Measurements from ENCODE around the gene HRK.

The HRK gene

DNA sequence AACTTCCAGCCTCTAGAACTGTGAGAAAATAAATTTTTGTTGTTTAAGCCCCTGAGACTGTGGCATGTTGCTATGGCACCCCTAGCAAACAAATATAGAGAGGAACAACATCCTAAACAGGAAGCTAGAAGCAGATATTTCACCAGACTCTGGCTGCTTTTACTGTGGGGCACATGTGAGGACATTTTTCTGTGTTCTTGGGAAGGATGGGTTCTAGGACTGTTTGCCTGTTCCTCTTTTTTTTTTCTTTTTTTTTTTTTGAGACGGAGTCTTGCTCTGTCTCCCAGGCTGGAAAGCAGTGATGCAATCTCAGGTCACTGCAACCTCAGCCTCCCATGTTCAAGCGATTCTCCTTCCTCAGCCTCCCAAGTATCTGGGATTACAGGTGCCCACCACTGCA is 4.2 kb upstream of the HRK start:
- TF ChIP-seq CTCF (IDR thresholded peaks at IDR 0.05; ENCODE audit: low read depth, low read length, missing control alignments): no peak
- no peak for DNase-seq
- Histone ChIP-seq H3K4me3 (ENCODE audit: low read depth, low read length) (no peak overlapping the region), H3K36me3 (replicated peaks) (no peaks in the 10 kb centered on the region), H3K27ac (no peak overlapping the region), H3K27me3 (replicated peaks) (peaks cover 25% of the 10 kb centered on the region)
- in situ Hi-C loops (cut with HindIII; ENCODE audit: low pct_ligation_motif_present, low sequenced_read_pairs): no loop called here

- H3K27me3 ChIP-seq (replicated peaks): peaks cover 31% of the 10 kb centered on the region
- H3K36me3 ChIP-seq (replicated peaks): no peaks in the 10 kb centered on the region
- in situ Hi-C loops (cut with HindIII; ENCODE audit: low pct_ligation_motif_present, low sequenced_read_pairs): no loop called here
- TF ChIP-seq CTCF (IDR thresholded peaks at IDR 0.05; ENCODE audit: low read depth, low read length, missing control alignments): no peak
- no peak overlapping the region for H3K4me3 ChIP-seq (ENCODE audit: low read depth, low read length)
- no peak overlapping the region for H3K27ac ChIP-seq
- DNase-seq: no peak
Measured at GRCh38 chr12:116884871-116885270, 3.6 kb upstream of the HRK start.

GRCh38 chr12:116882742-116883141 is 1.5 kb upstream of the HRK start:
- in situ Hi-C loops (cut with HindIII; ENCODE audit: low pct_ligation_motif_present, low sequenced_read_pairs): no loop called here
- Histone ChIP-seq H3K36me3 (replicated peaks) (no peaks in the 10 kb centered on the region), H3K4me3 (ENCODE audit: low read depth, low read length) (no peak overlapping the region), H3K27me3 (replicated peaks) (peaks cover 52% of the 10 kb centered on the region), H3K27ac (no peak overlapping the region)
- peak; percentile 22 for DNase-seq
- TF ChIP-seq CTCF (IDR thresholded peaks at IDR 0.05; ENCODE audit: low read depth, low read length, missing control alignments): peak; percentile 51

DNA sequence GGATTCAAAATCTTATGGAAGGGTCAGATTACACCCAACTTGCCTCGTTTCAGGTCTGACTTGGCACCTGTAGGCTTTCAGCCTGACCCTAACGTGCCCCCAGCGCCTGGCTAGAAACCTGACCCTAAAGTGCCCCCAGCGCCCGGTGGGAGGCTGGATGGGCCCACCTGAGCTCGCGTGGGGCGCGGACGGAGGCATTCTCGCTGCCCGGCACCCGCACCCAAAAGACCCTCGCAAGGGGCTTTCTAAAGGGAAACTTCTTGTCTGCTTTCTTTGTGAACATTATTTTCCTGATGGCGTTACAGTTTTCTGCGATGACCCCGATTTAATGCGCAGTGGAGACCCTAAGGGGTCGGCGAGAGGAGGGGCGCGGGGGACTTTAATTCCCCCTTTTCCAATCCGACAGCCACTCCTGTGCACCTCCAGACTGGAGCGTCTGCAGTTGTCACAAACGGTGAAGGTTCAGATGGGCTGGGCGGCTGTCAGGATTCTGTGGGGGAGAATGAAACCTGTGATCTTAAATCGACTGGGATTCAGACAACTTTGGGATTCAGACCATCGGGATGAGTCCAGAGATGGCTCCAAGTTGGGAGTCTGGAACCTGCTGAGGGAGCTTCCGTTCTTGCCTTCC is 751 bp upstream of the HRK start:
- in situ Hi-C loops (cut with HindIII; ENCODE audit: low pct_ligation_motif_present, low sequenced_read_pairs): no loop called here
- H3K27me3 ChIP-seq (replicated peaks): peaks cover 56% of the 10 kb centered on the region
- no peak overlapping the region for H3K4me3 ChIP-seq (ENCODE audit: low read depth, low read length)
- TF ChIP-seq CTCF (IDR thresholded peaks at IDR 0.05; ENCODE audit: low read depth, low read length, missing control alignments): no peak
- H3K36me3 ChIP-seq (replicated peaks): no peaks in the 10 kb centered on the region
- no peak overlapping the region for H3K27ac ChIP-seq
- DNase-seq: no peak

DNA sequence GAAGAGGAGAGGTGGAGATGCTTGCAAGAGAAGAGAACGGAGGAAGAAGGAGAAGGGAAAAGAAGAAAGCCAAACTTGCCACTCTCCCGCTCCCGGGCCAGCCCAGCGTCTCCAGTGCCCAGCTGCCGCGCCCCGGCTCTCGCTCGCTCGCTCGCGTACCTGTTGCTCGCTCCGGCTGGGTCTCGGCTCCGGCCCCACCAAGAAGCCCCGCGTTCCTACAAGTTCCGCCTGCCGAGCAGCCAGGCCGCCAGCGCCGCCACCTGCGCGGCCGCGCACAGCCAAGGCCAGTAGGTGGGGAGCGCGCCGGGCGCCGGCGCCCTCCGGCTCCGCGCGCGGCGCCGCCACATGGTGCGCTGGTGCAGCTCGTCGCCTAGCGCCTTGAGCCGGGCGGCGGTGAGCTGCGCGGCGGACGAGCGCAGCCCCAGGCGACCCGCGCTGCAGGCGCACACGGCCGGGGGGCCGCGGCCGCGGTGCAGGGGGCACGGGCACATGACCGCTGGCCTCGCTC is 370 bp downstream of the HRK start:
- in situ Hi-C loops (cut with HindIII; ENCODE audit: low pct_ligation_motif_present, low sequenced_read_pairs): no loop called here
- no peak for DNase-seq
- Histone ChIP-seq H3K27me3 (replicated peaks) (peaks cover 60% of the 10 kb centered on the region), H3K4me3 (ENCODE audit: low read depth, low read length) (no peak overlapping the region), H3K27ac (no peak overlapping the region), H3K36me3 (replicated peaks) (no peaks in the 10 kb centered on the region)
- TF ChIP-seq CTCF (IDR thresholded peaks at IDR 0.05; ENCODE audit: low read depth, low read length, missing control alignments): no peak

Data from brain microvascular endothelial cell (primary cell).